ENCODE results near the gene NDUFC1. TPM values are rescaled to one million over a fixed set of nuclear protein-coding genes. Genes with fewer than 3 reads are reported as not detected.
A peak's percentile ranks its signal among the peaks of the same experiment; 100 is the strongest.

The NDUFC1 gene
- 39.7 and 47.0 TPM in 2 replicates for total RNA-seq

- TF ChIP-seq CTCF (IDR thresholded peaks at IDR 0.05; ENCODE audit: insufficient read depth, low read depth, low read length) = peak; percentile 37
- peak; percentile 60 for DNase-seq (ENCODE audit: low read depth)
- H3K4me3 ChIP-seq (ENCODE audit: low read depth, low read length) = peak within 1 kb of the TSS; percentile 94
These were observed at the start of gene NDUFC1 for GRCh38 chr4:139301821-139302611. Gene NDUFC1 (minus strand): TSS chr4:139302477. CDS start chr4:139295798, 6,679 bp downstream.

- no peak overlapping the region for H3K4me3 ChIP-seq (ENCODE audit: low read depth, low read length)
- no peak for DNase-seq (ENCODE audit: low read depth)
- no peak for TF ChIP-seq CTCF (IDR thresholded peaks at IDR 0.05; ENCODE audit: insufficient read depth, low read depth, low read length)
These were observed 35.3 kb upstream of the NDUFC1 start for GRCh38 chr4:139337612-139338011.

GRCh38 chr4:139333046-139333445 lies 30.8 kb upstream of the NDUFC1 start:
- no peak for DNase-seq (ENCODE audit: low read depth)
- TF ChIP-seq CTCF (IDR thresholded peaks at IDR 0.05; ENCODE audit: insufficient read depth, low read depth, low read length) = no peak

GRCh38 chr4:139331185-139331584 lies 28.9 kb upstream of the NDUFC1 start:
- no peak overlapping the region for H3K4me3 ChIP-seq (ENCODE audit: low read depth, low read length)
- DNase-seq (ENCODE audit: low read depth) = no peak
- TF ChIP-seq CTCF (IDR thresholded peaks at IDR 0.05; ENCODE audit: insufficient read depth, low read depth, low read length) = no peak

More at GRCh38 chr4:139333046-139333445, 30.8 kb upstream of the NDUFC1 start:
- H3K4me3 ChIP-seq (ENCODE audit: low read depth, low read length) = no peak overlapping the region

- no peak for TF ChIP-seq CTCF (IDR thresholded peaks at IDR 0.05; ENCODE audit: insufficient read depth, low read depth, low read length)
- no peak overlapping the region for H3K4me3 ChIP-seq (ENCODE audit: low read depth, low read length)
These were observed 28.0 kb upstream of the NDUFC1 start for GRCh38 chr4:139330283-139330682.

GRCh38 chr4:139329665-139330200 lies 27.5 kb upstream of the NDUFC1 start:
- no peak for TF ChIP-seq CTCF (IDR thresholded peaks at IDR 0.05; ENCODE audit: insufficient read depth, low read depth, low read length)
- no peak for DNase-seq (ENCODE audit: low read depth)
- H3K4me3 ChIP-seq (ENCODE audit: low read depth, low read length) = no peak overlapping the region

More at GRCh38 chr4:139330283-139330682, 28.0 kb upstream of the NDUFC1 start:
- no peak for DNase-seq (ENCODE audit: low read depth)

Data from fibroblast of villous mesenchyme (primary cell).